HepG2 (cell line): Measurements from ENCODE around the gene KLHL35.

Source experiments
- CBX5 ChIP-seq: sonication (generic); formaldehyde crosslinking; IDR thresholded peaks from 2 replicates; pipeline ENCODE4 v1.4.0; 2020; ENCODE audit warnings: missing genetic modification reagents, borderline replicate concordance
- CTCF ChIP-seq: sonication (generic); formaldehyde crosslinking; IDR thresholded peaks from 2 replicates; pipeline ENCODE4 v1.5.0; 2020; ENCODE audit warnings: mild to moderate bottlenecking, missing genetic modification reagents, moderate library complexity
- EZH2 ChIP-seq: conservative IDR thresholded peaks from 2 replicates; pipeline ENCODE4 v1.6.1; 2012; ENCODE audit warnings: mild to moderate bottlenecking, low read depth, low read length, moderate library complexity
- KLF13 ChIP-seq: sonication (generic); formaldehyde crosslinking; IDR thresholded peaks from 2 replicates; pipeline ENCODE4 v1.4.0; 2020; ENCODE audit warnings: mild to moderate bottlenecking, missing genetic modification reagents
- KLF9 ChIP-seq: IDR thresholded peaks from 2 replicates; pipeline ENCODE4 v1.6.1; 2016; ENCODE audit warnings: low read depth
- NR2F2 ChIP-seq: IDR thresholded peaks from 2 replicates; pipeline ENCODE4 v1.6.1; 2012; ENCODE audit warnings: low read depth, inconsistent platforms, borderline replicate concordance
- NR3C1 ChIP-seq: sonication (generic); formaldehyde crosslinking; IDR thresholded peaks from 2 replicates; pipeline ENCODE4 v1.4.0; 2020; ENCODE audit warnings: missing genetic modification reagents
- RFX1 ChIP-seq: fragments of 450-650 bp; IDR thresholded peaks from 2 replicates; pipeline ENCODE4 v1.6.1; 2017
- XRCC5 ChIP-seq: fragments of 200-400 bp; formaldehyde crosslinking; optimal IDR thresholded peaks from 2 replicates; pipeline ENCODE3; 2017; ENCODE audit warnings: mild to moderate bottlenecking, low read length
- ZBED4 ChIP-seq: sonication (generic); formaldehyde crosslinking; IDR thresholded peaks from 2 replicates; pipeline ENCODE4 v1.4.0; 2020; ENCODE audit warnings: missing genetic modification reagents, borderline replicate concordance

GRCh38 chr11:75435571-75435925, 2.5 kb upstream of the KLHL35 start:
- no peak for TF ChIP-seq NR2F2
- no peak for TF ChIP-seq NR3C1
- TF ChIP-seq CTCF (CRISPR knock-in tag), result no peak
- TF ChIP-seq CBX5 (CRISPR knock-in tag), result no peak
- no peak for TF ChIP-seq KLF9
- no peak for TF ChIP-seq XRCC5
- TF ChIP-seq EZH2, result no peak
- no peak for TF ChIP-seq ZBED4 (CRISPR knock-in tag)
- TF ChIP-seq KLF13, result no peak
- TF ChIP-seq RFX1, result no peak
